B cell (primary cell): ENCODE measurements around the gene CYP17A1.
"Not testable (repeated sequence)": the region's sequence is repeated elsewhere in the genome, so short reads cannot be mapped to it uniquely, and the experiment has no call there.

Experiments
- CTCF ChIP-seq: fragments of 200-600 bp; IDR thresholded peaks from one replicate; pipeline ENCODE4 v1.8.0; 2022; ENCODE audit warnings: antibody characterized with exemption, mild to moderate bottlenecking
- EZH2 ChIP-seq: IDR thresholded peaks from 2 replicates; pipeline ENCODE4 v1.6.1; 2012; ENCODE audit warnings: borderline replicate concordance, low read depth, mild to moderate bottlenecking, moderate library complexity, low read length; ENCODE audit not compliant: insufficient read depth, poor library complexity, severe bottlenecking

- not testable (repeated sequence) for TF ChIP-seq CTCF, EZH2
Observed at GRCh38 chr10:102844190-102844776, 7.1 kb upstream of the CYP17A1 start.
